GM06990 (cell line): ENCODE results near the gene ZNF236.

Experiments used
- DNase-seq: peaks from one replicate; pipeline ENCODE4 v3.0.0-alpha.2; 2011; ENCODE audit not compliant: insufficient read length; ENCODE audit errors: extremely low read depth
- H3K27me3 ChIP-seq: replicated peaks from 2 replicates; pipeline ENCODE4 v1.6.0; 2011; ENCODE audit warnings: low read length; ENCODE audit not compliant: control insufficient read depth, insufficient read depth
- H3K36me3 ChIP-seq: 2 replicates; pipeline ENCODE4 v1.5.1; 2011; ENCODE audit warnings: low read length; ENCODE audit not compliant: control insufficient read depth, insufficient read depth
- H3K4me3 ChIP-seq: replicated peaks from 2 replicates; pipeline ENCODE4 v1.5.1; 2011; ENCODE audit warnings: low read depth, mild to moderate bottlenecking, control low read depth, low read length
- TF ChIP-seq, protein P1 (sequence below): IDR thresholded peaks from 2 replicates; pipeline ENCODE4 v1.5.1; 2011; ENCODE audit warnings: low read length, control low read depth, mild to moderate bottlenecking, inconsistent platforms; ENCODE audit not compliant: insufficient read depth, poor library complexity, severe bottlenecking

Gene ZNF236

GRCh38 chr18:76972846-76973519, 150.6 kb downstream of the ZNF236 start:
- TF ChIP-seq, protein P1, sequence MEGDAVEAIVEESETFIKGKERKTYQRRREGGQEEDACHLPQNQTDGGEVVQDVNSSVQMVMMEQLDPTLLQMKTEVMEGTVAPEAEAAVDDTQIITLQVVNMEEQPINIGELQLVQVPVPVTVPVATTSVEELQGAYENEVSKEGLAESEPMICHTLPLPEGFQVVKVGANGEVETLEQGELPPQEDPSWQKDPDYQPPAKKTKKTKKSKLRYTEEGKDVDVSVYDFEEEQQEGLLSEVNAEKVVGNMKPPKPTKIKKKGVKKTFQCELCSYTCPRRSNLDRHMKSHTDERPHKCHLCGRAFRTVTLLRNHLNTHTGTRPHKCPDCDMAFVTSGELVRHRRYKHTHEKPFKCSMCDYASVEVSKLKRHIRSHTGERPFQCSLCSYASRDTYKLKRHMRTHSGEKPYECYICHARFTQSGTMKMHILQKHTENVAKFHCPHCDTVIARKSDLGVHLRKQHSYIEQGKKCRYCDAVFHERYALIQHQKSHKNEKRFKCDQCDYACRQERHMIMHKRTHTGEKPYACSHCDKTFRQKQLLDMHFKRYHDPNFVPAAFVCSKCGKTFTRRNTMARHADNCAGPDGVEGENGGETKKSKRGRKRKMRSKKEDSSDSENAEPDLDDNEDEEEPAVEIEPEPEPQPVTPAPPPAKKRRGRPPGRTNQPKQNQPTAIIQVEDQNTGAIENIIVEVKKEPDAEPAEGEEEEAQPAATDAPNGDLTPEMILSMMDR, result no peak
- no peaks in the 10 kb centered on the region; the same call in 1 of the 2 replicates for H3K36me3 ChIP-seq
- no peak overlapping the region for H3K4me3 ChIP-seq
- no peak for DNase-seq
- H3K27me3 ChIP-seq, result no peaks in the 10 kb centered on the region

- TF ChIP-seq, protein P1, result no peak
- Histone ChIP-seq H3K27me3 (no peaks in the 10 kb centered on the region), H3K4me3 (no peak overlapping the region), H3K36me3 (no peaks in the 10 kb centered on the region; the same call in 1 of the 2 replicates)
- no peak for DNase-seq
These were observed 151.3 kb downstream of the ZNF236 start for GRCh38 chr18:76973520-76974266.

DNA sequence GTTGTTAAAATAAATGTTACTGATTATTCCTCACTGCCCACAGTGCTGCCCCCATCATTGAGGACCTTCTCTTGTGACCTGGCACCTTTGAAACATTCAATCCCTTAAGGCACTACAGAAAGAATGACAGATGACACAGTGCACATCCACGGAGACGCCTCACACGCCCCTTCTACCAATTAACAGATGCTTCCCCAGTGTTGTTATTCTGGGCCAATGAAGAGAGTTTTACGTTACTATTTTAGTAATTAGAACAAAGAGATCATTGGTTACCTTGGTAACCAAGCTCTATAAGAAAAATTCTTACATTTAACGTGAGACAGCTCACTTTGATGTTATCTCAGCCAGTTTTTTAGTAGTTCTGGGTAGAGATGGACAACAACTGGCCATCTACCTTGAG, 152.0 kb downstream of the ZNF236 start:
- TF ChIP-seq, protein P1, result no peak

GRCh38 chr18:76975577-76976110, 153.3 kb downstream of the ZNF236 start:
- DNase-seq, result no peak
- Histone ChIP-seq H3K36me3 (no peaks in the 10 kb centered on the region; the same call in 1 of the 2 replicates), H3K27me3 (no peaks in the 10 kb centered on the region), H3K4me3 (no peak overlapping the region)
- TF ChIP-seq, protein P1, result no peak

More for the DNA sequence above, 152.0 kb downstream of the ZNF236 start:
- Histone ChIP-seq H3K36me3 (no peaks in the 10 kb centered on the region), H3K4me3 (no peak overlapping the region), H3K27me3 (no peaks in the 10 kb centered on the region)
- no peak for DNase-seq

GRCh38 chr18:76977108-76977621, 154.8 kb downstream of the ZNF236 start:
- Histone ChIP-seq H3K4me3 (no peak overlapping the region), H3K36me3 (no peaks in the 10 kb centered on the region; the same call in 1 of the 2 replicates), H3K27me3 (no peaks in the 10 kb centered on the region)
- DNase-seq, result no peak
- TF ChIP-seq, protein P1, result no peak
